IPS-18a (cell line): Measurements from ENCODE around the gene MRPL36.
"Not testable (repeated sequence)": the region's sequence is repeated elsewhere in the genome, so short reads cannot be mapped to it uniquely, and the experiment has no call there.

ENCODE experiments used
- H3K27ac ChIP-seq: one replicate; pipeline ENCODE4 v1.5.1; 2013; ENCODE audit warnings: low read length
- H3K27me3 ChIP-seq: one replicate; pipeline ENCODE4 v1.6.1; 2013; ENCODE audit warnings: mild to moderate bottlenecking, low read length; ENCODE audit not compliant: control insufficient read depth, insufficient read depth
- H3K36me3 ChIP-seq: one replicate; pipeline ENCODE4 v1.6.1; 2013; ENCODE audit warnings: low read depth, low read length; ENCODE audit not compliant: control insufficient read depth
- H3K4me1 ChIP-seq: one replicate; pipeline ENCODE4 v1.6.1; 2013; ENCODE audit warnings: low read depth, low read length; ENCODE audit not compliant: control insufficient read depth
- H3K4me3 ChIP-seq: one replicate; pipeline ENCODE4 v1.5.1; 2013; ENCODE audit warnings: low read length
- H3K9ac ChIP-seq: one replicate; pipeline ENCODE4 v1.6.1; 2013; ENCODE audit warnings: mild to moderate bottlenecking, low read length, moderate library complexity
- H3K9me3 ChIP-seq: one replicate; pipeline ENCODE4 v1.6.1; 2013; ENCODE audit warnings: low read depth, low read length; ENCODE audit not compliant: control insufficient read depth

Gene MRPL36

GRCh38 chr5:1819458-1819857 is 19.8 kb upstream of the MRPL36 start:
- Histone ChIP-seq H3K4me1 (peaks cover 6% of the 10 kb centered on the region), H3K36me3 (peaks cover 61% of the 10 kb centered on the region), H3K9ac (no peak overlapping the region), H3K27me3 (no peaks in the 10 kb centered on the region), H3K27ac (no peak overlapping the region), H3K4me3 (no peak overlapping the region), H3K9me3 (no peaks in the 10 kb centered on the region)

- Histone ChIP-seq H3K27me3 (no peaks in the 10 kb centered on the region), H3K4me3 (no peak overlapping the region), H3K36me3 (peaks cover 68% of the 10 kb centered on the region), H3K9me3 (no peaks in the 10 kb centered on the region), H3K27ac (no peak overlapping the region), H3K9ac (no peak overlapping the region), H3K4me1 (peaks cover 6% of the 10 kb centered on the region)
Measured at GRCh38 chr5:1818784-1819183, 19.1 kb upstream of the MRPL36 start.

GRCh38 chr5:1817261-1818043 is 17.8 kb upstream of the MRPL36 start:
- Histone ChIP-seq H3K4me1 (peaks cover 6% of the 10 kb centered on the region), H3K4me3 (no peak overlapping the region), H3K36me3 (peaks cover 76% of the 10 kb centered on the region), H3K27me3 (no peaks in the 10 kb centered on the region), H3K9ac (no peak overlapping the region), H3K9me3 (no peaks in the 10 kb centered on the region), H3K27ac (no peak overlapping the region)

- not testable (repeated sequence) for H3K9me3 ChIP-seq, H3K4me1 ChIP-seq, H3K27ac ChIP-seq, H3K27me3 ChIP-seq, H3K9ac ChIP-seq, H3K4me3 ChIP-seq
- H3K36me3 ChIP-seq = peaks cover 78% of the 10 kb centered on the region
Measured at GRCh38 chr5:1816495-1817089, 17.0 kb upstream of the MRPL36 start.

- Histone ChIP-seq H3K27ac (no peak overlapping the region), H3K4me3 (no peak overlapping the region), H3K27me3 (no peaks in the 10 kb centered on the region), H3K9ac (no peak overlapping the region), H3K36me3 (peaks cover 76% of the 10 kb centered on the region), H3K4me1 (peaks cover 6% of the 10 kb centered on the region), H3K9me3 (no peaks in the 10 kb centered on the region)
Measured at GRCh38 chr5:1815881-1816292, 16.2 kb upstream of the MRPL36 start.

- Histone ChIP-seq H3K27ac (no peak overlapping the region), H3K9me3 (no peaks in the 10 kb centered on the region), H3K4me1 (peaks cover 6% of the 10 kb centered on the region), H3K27me3 (no peaks in the 10 kb centered on the region), H3K9ac (no peak overlapping the region), H3K36me3 (peaks cover 72% of the 10 kb centered on the region), H3K4me3 (no peak overlapping the region)
Measured at GRCh38 chr5:1815071-1815786, 15.6 kb upstream of the MRPL36 start.

GRCh38 chr5:1814183-1815020 is 14.8 kb upstream of the MRPL36 start:
- Histone ChIP-seq H3K4me1 (peaks cover 6% of the 10 kb centered on the region), H3K4me3 (no peak overlapping the region), H3K27me3 (no peaks in the 10 kb centered on the region), H3K9ac (no peak overlapping the region), H3K27ac (no peak overlapping the region), H3K36me3 (peaks cover 72% of the 10 kb centered on the region), H3K9me3 (no peaks in the 10 kb centered on the region)

- Histone ChIP-seq H3K36me3 (peaks cover 84% of the 10 kb centered on the region), H3K27ac (no peak overlapping the region)
Measured at GRCh38 chr5:1810581-1811101, 11.0 kb upstream of the MRPL36 start.

GRCh38 chr5:1809416-1810035 is 9.9 kb upstream of the MRPL36 start:
- peaks cover 85% of the 10 kb centered on the region for H3K36me3 ChIP-seq
- no peak overlapping the region for H3K4me3 ChIP-seq
- no peak overlapping the region for H3K9ac ChIP-seq
- no peaks in the 10 kb centered on the region for H3K27me3 ChIP-seq
- no peaks in the 10 kb centered on the region for H3K4me1 ChIP-seq
- no peak overlapping the region for H3K27ac ChIP-seq
- no peaks in the 10 kb centered on the region for H3K9me3 ChIP-seq

More at GRCh38 chr5:1810581-1811101, 11.0 kb upstream of the MRPL36 start:
- Histone ChIP-seq H3K9me3 (no peaks in the 10 kb centered on the region), H3K4me1 (no peaks in the 10 kb centered on the region), H3K9ac (no peak overlapping the region), H3K4me3 (no peak overlapping the region), H3K27me3 (no peaks in the 10 kb centered on the region)

- no peak overlapping the region for H3K27ac ChIP-seq
Measured at GRCh38 chr5:1808439-1808838, 8.8 kb upstream of the MRPL36 start.

More at GRCh38 chr5:1808439-1808838, 8.8 kb upstream of the MRPL36 start:
- peaks cover 85% of the 10 kb centered on the region for H3K36me3 ChIP-seq
- H3K4me1 ChIP-seq = no peaks in the 10 kb centered on the region
- no peak overlapping the region for H3K9ac ChIP-seq
- H3K27me3 ChIP-seq = no peaks in the 10 kb centered on the region
- no peaks in the 10 kb centered on the region for H3K9me3 ChIP-seq
- H3K4me3 ChIP-seq = no peak overlapping the region
